Activated naive CD4-positive, alpha-beta T cell treated with anti-CD3 and anti-CD28 coated beads for 36 hours (primary cell): ENCODE results near the gene MMP25. TPM values are rescaled to one million over a fixed set of nuclear protein-coding genes. Genes with fewer than 3 reads are reported as not detected.
"Not testable (repeated sequence)": the region's sequence is repeated elsewhere in the genome, so short reads cannot be mapped to it uniquely, and the experiment has no call there.

Experiments
- CTCF ChIA-PET: fragments of 350-600 bp; sonication (Branson Sonifier 250); formaldehyde crosslinking; loops from one replicate; lab custom pipeline; 2021; ENCODE audit warnings: antibody characterized with exemption; lab: Charles Lee
- DNase-seq: peaks from one replicate; pipeline ENCODE4 v3.0.0-alpha.2; 2020
- H3K27ac Mint-ChIP-seq: one replicate; pipeline ENCODE4 v1.8.0; 2021; ENCODE audit warnings: mild to moderate bottlenecking, mixed read lengths
- H3K27me3 Mint-ChIP-seq: one replicate; pipeline ENCODE4 v1.8.0; 2021; ENCODE audit warnings: low read depth, mixed read lengths
- H3K36me3 Mint-ChIP-seq: one replicate; pipeline ENCODE4 v1.8.0; 2021; ENCODE audit warnings: low read depth, mixed read lengths
- H3K4me1 Mint-ChIP-seq: one replicate; pipeline ENCODE4 v1.8.0; 2021; ENCODE audit warnings: low read depth, mixed read lengths
- H3K4me3 Mint-ChIP-seq: one replicate; pipeline ENCODE4 v1.8.0; 2021; ENCODE audit warnings: mild to moderate bottlenecking, moderate library complexity, mixed read lengths
- H3K9me3 Mint-ChIP-seq: one replicate; pipeline ENCODE4 v1.8.0; 2021; ENCODE audit warnings: mixed read lengths
- intact Hi-C: fragments of 100-400 bp; cut with micrococcal nuclease; formaldehyde crosslinking; loops from one replicate; pipeline ENCODE4 v1.15.1; 2023
- total RNA-seq, 2 experiments: library from RNA; stranded (reverse); gene quantifications; one replicate each; pipeline ENCODE4 v1.2.3, GENCODE V29; 2021

Gene MMP25
- total RNA-seq, 2 experiments from 2014 or later: 0.29 to 0.37 TPM

DNA sequence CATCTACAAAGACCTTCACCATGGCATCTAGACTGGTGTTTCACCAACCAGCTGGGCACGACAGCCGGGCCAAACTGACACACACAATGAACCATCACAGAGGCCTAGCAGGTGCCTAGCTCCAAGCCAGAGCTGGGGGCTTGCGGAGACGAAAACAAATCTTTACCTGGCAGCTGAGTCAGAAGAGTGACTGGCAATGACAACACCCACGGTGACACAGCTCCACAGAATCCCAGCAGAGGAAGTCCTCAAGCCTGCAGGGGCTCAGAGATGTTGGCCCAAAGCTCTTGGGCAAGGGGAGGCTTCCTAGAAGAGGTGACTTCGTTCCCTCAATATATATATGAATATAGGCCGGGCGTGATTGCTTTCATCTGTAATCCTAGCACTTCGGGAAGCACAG is 5.1 kb downstream of the MMP25 start:
- peak overlapping the region; percentile 4 for H3K27ac Mint-ChIP-seq

DNA sequence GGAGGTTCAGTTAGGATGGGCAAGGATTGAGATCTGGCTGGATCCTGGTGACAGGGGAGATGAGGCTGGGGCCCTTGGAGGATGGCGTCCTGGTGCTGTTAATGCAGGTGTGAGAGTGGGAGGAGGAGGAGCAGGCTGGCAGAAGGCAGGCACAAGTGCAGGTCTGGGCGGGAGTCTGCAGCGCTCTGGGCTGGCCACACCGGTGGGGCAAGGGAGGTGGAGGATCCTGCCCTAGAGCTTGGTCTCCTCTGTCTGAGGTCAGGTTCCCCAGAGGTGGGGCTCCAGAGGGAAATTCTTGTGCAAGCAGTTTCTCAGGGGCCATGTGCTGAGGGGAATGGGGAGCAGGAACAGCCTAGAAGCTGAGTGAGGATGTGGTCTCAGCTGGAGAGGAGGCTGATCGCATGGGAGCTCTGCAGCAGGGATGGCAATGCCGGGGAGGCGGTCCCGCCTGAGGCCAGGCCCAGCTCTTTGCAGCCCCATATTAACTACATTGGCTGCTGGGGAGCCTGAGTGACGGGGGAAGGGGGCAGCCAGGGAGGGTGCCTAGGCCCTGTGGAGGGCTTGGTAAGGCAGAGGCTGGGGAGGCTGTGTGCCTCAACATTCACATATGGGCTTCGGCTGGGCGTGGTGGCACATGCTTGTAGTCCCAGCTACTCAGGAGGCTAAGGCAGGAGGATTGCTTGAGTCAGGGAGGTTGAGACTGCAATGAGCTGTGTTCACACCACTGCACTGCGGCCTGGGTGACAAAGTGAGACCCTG is 6.4 kb downstream of the MMP25 start:
- H3K9me3 Mint-ChIP-seq, H3K27ac Mint-ChIP-seq, H3K36me3 Mint-ChIP-seq, intact Hi-C loops, H3K27me3 Mint-ChIP-seq, CTCF ChIA-PET, DNase-seq, H3K4me3 Mint-ChIP-seq: not testable (repeated sequence)
- H3K4me1 Mint-ChIP-seq: peaks cover 37% of the 10 kb centered on the region

More for the DNA sequence above, 5.1 kb downstream of the MMP25 start:
- H3K4me3 Mint-ChIP-seq: no peak overlapping the region
- peaks cover 9% of the 10 kb centered on the region for H3K36me3 Mint-ChIP-seq
- H3K9me3 Mint-ChIP-seq: no peaks in the 10 kb centered on the region
- DNase-seq: no peak
- intact Hi-C loops: no loop called here
- CTCF ChIA-PET: interaction anchor here (0.6 to 2.5 kb wide), 4 partner anchors 9 to 44 kb away, joined by 3 to 14 read pairs (median 6); no protein-coding TSS in a partner anchor
- H3K27me3 Mint-ChIP-seq: peaks cover 7% of the 10 kb centered on the region
- peaks cover 35% of the 10 kb centered on the region for H3K4me1 Mint-ChIP-seq

DNA sequence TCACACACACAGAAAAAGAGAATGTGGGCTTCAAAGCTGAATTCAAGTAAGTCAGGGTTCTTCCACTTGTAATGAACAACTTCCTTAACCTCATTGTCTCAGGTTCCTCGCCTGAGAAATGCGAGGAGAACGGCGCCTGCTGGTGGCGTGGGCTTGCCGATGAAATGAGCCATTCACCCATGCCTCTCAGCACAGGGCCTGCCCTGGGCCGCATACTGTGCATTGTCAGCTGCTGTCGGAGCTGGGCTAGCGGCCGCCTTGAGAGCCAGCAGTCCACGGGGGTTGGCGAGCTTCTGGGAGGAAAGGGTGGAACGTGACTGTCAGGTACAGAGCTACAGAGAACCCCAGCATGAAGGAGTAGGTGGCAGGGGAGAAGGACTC is 7.0 kb downstream of the MMP25 start:
- H3K9me3 Mint-ChIP-seq, H3K27me3 Mint-ChIP-seq, H3K4me3 Mint-ChIP-seq, intact Hi-C loops, H3K27ac Mint-ChIP-seq, DNase-seq, CTCF ChIA-PET, H3K36me3 Mint-ChIP-seq: not testable (repeated sequence)
- peaks cover 37% of the 10 kb centered on the region for H3K4me1 Mint-ChIP-seq

DNA sequence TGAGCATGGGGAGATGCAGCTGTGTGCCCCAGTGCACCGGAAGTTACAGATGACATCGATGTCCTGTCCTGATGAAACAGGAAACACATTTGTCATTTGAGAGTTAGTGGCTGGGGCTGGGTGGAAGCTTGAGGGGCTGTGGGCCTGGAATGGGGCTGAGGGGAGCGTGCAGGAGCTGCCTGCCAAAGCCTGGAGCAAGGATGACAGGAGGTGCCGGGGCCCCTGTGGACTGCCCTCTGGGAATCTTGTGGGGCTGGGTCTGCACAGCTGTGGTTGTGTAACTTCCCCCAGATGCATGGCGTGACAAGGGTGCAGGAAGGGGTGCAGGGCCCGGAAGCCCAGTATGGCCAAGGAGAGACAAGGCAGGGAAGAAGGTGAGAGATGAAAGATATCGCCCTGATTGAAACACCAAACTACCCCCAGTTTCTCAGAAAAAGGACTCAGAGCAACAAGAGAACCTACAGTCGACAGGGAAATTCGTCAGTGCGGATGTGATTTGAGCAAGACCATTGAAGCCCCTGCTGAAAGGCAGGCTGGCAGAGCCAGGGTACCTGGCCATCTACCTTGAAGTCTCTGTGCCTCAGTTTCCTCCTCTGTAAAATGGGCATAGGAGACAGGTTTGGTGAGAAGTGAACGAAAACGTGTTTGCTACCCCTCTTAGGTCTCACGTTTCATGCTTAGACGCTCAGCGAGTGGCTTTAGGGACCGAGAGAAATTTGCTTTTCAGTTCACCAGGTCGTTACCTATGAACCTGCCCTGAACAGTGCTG is 8.8 kb downstream of the MMP25 start:
- Mint-ChIP-seq H3K4me3 (no peak overlapping the region), H3K36me3 (peaks cover 9% of the 10 kb centered on the region), H3K27me3 (no peaks in the 10 kb centered on the region), H3K27ac (peak overlapping the region; percentile 62), H3K4me1 (peaks cover 44% of the 10 kb centered on the region), H3K9me3 (no peaks in the 10 kb centered on the region)
- intact Hi-C loops: loop anchor here (5.0 kb wide), 1 partner anchor 33 kb away; the partner anchor contains the start of genes HCFC1R1, THOC6 and TNFRSF12A
- CTCF ChIA-PET: interaction anchor here (1.2 kb wide), 1 partner anchor 23 kb away, joined by 3 read pairs; no protein-coding TSS in a partner anchor
- peak; percentile 35 for DNase-seq

DNA sequence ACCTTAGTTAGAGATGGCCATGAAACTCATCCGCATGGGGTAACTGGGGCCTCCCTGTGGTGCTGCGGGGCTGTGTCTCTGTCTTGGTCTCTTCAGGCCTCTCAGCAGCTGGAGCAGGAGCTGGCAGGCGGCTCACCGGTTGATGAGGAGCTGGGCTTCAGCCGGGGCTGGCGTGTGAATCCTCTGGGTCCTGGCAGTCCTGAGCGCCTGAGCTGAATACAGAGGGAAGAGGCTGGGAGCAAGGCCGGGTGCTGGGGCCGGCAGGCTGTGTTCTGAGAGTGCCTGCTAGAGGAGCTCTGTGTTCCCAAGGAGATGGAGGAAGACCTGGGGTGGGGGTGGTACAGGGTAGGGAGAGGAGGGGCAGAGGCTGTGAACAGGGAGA is 9.4 kb downstream of the MMP25 start:
- peak overlapping the region; percentile 62 for H3K27ac Mint-ChIP-seq
- not testable (repeated sequence) for H3K9me3 Mint-ChIP-seq, DNase-seq, H3K27me3 Mint-ChIP-seq, H3K36me3 Mint-ChIP-seq, H3K4me3 Mint-ChIP-seq
- peaks cover 44% of the 10 kb centered on the region for H3K4me1 Mint-ChIP-seq
- CTCF ChIA-PET: interaction anchor here (0.9 to 1.2 kb wide), 2 partner anchors 23 to 24 kb away, joined by 3 read pairs; no protein-coding TSS in a partner anchor
- intact Hi-C loops: loop anchor here (5.0 kb wide), 1 partner anchor 33 kb away; the partner anchor contains the start of genes HCFC1R1, THOC6 and TNFRSF12A

DNA sequence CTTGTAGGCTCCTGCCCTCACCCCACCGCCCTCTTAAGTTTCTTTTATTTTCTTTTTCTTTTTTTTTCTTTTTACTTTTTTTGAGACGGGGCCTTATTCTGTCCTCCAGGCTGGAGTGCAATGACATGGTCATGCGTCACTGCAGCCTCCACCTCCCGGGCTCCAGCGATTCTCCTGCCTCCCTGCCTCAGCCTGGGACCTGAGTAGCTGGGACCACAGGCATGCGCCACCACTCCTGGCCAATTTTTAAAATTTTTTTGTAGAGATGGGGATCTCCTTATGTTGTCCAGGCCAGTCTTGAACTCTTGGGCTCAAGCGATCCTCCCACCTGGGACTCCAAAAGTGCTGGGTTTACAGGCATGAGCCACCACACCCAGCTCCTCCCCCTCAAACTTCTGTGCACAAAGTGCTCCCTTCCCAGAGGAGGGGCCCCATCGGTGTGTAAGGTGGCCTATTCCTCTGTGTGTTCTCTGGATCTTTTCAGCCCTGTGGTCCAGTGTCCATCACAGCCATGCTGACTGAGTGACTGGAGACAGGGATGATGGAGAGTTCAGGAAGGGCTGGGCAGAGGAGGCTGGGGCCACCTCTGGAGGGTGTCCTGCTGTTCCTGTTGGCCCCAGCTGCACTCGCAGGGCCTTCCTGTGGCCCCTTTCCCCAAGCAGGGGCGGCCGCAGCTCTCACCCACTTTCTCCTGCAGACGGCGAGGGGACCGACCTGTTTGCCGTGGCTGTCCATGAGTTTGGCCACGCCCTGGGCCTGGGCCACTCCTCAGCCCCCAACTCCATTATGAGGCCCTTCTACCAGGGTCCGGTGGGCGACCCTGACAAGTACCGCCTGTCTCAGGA is 10.2 kb downstream of the MMP25 start:
- H3K4me1 Mint-ChIP-seq: peaks cover 37% of the 10 kb centered on the region
- DNase-seq: no peak
- no peak overlapping the region for H3K4me3 Mint-ChIP-seq
- H3K27ac Mint-ChIP-seq: no peak overlapping the region
- H3K9me3 Mint-ChIP-seq: no peaks in the 10 kb centered on the region
- H3K36me3 Mint-ChIP-seq: peaks cover 9% of the 10 kb centered on the region
- H3K27me3 Mint-ChIP-seq: no peaks in the 10 kb centered on the region
- CTCF ChIA-PET: interaction anchor here (0.9 to 3.9 kb wide), 2 partner anchors 20 to 23 kb away, joined by 3 to 38 read pairs; no protein-coding TSS in a partner anchor
- intact Hi-C loops: loop anchor here (5.0 kb wide), 1 partner anchor 34 kb away; the partner anchor contains the start of genes HCFC1R1, THOC6 and TNFRSF12A

DNA sequence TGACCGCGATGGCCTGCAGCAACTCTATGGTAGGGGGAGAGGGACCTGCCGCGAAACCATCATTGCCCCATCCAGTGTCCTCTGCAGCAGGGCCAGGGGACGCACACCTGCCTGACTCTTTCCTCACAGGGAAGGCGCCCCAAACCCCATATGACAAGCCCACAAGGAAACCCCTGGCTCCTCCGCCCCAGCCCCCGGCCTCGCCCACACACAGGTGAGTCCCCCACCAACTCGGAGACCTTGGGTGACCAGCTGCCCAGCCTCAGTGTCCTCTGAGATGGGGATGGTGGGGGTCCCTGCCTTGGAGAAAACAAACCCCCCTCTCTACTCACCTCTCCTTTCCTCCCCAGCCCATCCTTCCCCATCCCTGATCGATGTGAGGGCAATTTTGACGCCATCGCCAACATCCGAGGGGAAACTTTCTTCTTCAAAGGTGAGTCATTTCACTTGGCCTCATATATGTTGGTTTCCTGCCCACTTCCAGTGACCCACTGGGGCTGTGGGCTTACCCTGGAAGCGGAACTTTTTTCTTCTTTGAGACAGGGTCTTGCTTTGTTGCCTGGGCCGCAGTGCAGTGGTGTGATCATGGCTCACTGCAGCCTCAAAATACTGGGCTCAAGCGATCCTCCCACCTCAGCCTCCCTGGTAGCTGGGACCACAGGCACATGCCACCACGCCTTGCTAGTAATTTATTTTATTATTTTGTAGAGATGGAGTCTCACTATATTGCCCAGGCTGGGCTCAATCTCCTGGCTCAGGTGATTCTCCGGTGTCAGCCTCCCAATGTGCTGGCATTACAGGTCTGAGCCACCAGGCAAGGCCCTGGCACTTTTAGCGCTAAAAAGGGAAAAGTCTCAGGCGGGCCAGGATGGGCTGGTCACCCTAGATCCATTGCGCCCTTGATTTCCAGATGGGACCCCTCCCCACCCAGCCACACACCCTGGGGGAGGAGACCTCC is 11.1 kb downstream of the MMP25 start:
- CTCF ChIA-PET: interaction anchor here (1.0 to 11.2 kb wide), 10 partner anchors 9 to 73 kb away, joined by 3 to 187 read pairs (median 15); partner anchors contain the start of genes MMP25 and ZNF213
- peak overlapping the region; percentile 27 for H3K4me3 Mint-ChIP-seq
- no peaks in the 10 kb centered on the region for H3K9me3 Mint-ChIP-seq
- no peak overlapping the region for H3K27ac Mint-ChIP-seq
- H3K36me3 Mint-ChIP-seq: peaks cover 7% of the 10 kb centered on the region
- no peak for DNase-seq
- no peaks in the 10 kb centered on the region for H3K27me3 Mint-ChIP-seq
- peaks cover 43% of the 10 kb centered on the region for H3K4me1 Mint-ChIP-seq
- intact Hi-C loops: loop anchor here (1.0 to 5.0 kb wide), 3 partner anchors 35 to 54 kb away; partner anchors contain the start of genes HCFC1R1, THOC6 and TNFRSF12A

DNA sequence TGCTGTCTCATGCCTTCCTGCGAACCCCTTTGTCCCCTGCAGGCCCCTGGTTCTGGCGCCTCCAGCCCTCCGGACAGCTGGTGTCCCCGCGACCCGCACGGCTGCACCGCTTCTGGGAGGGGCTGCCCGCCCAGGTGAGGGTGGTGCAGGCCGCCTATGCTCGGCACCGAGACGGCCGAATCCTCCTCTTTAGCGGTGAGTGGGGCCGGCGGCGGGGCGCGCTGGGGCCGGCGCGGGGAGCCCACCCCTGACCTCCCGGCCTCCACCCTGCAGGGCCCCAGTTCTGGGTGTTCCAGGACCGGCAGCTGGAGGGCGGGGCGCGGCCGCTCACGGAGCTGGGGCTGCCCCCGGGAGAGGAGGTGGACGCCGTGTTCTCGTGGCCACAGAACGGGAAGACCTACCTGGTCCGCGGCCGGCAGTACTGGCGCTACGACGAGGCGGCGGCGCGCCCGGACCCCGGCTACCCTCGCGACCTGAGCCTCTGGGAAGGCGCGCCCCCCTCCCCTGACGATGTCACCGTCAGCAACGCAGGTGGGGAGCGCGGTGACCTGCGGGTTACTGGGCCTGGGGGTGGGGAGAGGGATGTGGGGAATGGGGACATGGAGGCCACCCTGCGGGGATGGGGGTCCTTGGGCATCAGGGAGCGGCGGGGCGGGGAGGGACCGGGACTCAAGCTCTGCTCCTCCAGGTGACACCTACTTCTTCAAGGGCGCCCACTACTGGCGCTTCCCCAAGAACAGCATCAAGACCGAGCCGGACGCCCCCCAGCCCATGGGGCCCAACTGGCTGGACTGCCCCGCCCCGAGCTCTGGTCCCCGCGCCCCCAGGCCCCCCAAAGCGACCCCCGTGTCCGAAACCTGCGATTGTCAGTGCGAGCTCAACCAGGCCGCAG is 12.0 kb downstream of the MMP25 start:
- intact Hi-C loops: loop anchor here (1.0 to 5.0 kb wide), 6 partner anchors 17 to 108 kb away; partner anchors contain the start of genes HCFC1R1, THOC6 and TNFRSF12A
- peaks cover 44% of the 10 kb centered on the region for H3K4me1 Mint-ChIP-seq
- H3K4me3 Mint-ChIP-seq: peak overlapping the region; percentile 89
- H3K36me3 Mint-ChIP-seq: peaks cover 7% of the 10 kb centered on the region
- H3K27ac Mint-ChIP-seq: peak overlapping the region; percentile 63
- H3K27me3 Mint-ChIP-seq: no peaks in the 10 kb centered on the region
- H3K9me3 Mint-ChIP-seq: no peaks in the 10 kb centered on the region
- peak; percentile 75 for DNase-seq
- CTCF ChIA-PET: interaction anchor here (0.5 to 11.2 kb wide), 21 partner anchors 10 to 1570 kb away, joined by 3 to 187 read pairs (median 6); partner anchors contain the start of genes MMP25 and ZNF213

DNA sequence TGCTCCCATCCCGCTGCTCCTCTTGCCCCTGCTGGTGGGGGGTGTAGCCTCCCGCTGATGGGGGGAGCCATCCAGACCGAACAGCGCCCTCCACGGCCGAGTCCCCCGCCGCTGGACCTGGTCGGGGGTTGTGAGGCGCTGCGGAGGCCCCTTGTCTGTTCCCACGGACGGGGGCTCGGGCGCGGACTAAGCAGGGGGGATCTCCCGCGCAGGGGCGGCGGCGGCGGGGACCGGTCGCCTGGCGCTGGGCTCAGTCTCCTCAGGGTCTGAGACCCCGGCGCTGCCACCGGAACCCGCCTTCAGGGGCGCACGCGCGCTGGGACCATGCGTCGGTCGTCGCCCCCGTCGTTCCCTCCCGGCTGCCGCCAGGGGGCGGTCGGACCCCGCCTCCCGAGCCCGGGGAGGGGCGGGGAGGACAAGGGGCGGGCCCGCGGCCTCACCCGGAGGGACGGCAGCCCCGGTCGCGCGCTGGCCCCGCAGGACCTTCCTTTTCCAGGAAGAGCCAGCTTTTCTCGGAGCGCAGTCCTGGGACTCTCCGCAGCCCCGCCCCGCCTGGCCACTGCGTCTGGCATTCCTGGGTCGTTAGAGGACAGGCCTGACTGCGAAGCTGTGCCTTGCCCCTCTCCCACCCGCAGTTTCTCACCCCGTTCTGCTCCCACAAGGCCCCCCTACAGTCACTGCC is 12.8 kb downstream of the MMP25 start:
- CTCF ChIA-PET: interaction anchor here (0.6 to 11.2 kb wide), 22 partner anchors 8 to 130 kb away, joined by 3 to 187 read pairs (median 6); partner anchors contain the start of genes MMP25, ZNF205 and ZNF213
- Mint-ChIP-seq H3K27me3 (no peaks in the 10 kb centered on the region), H3K4me1 (peaks cover 48% of the 10 kb centered on the region), H3K9me3 (no peaks in the 10 kb centered on the region), H3K4me3 (peak overlapping the region; percentile 89), H3K36me3 (peaks cover 7% of the 10 kb centered on the region), H3K27ac (peak overlapping the region; percentile 91)
- intact Hi-C loops: loop anchor here (1.0 to 5.0 kb wide), 5 partner anchors 16 to 107 kb away; partner anchors contain the start of genes HCFC1R1, THOC6 and TNFRSF12A
- DNase-seq: peak; percentile 85
